GM23338 (cell line): ENCODE data around the gene NDC1. TPM values are rescaled to one million over a fixed set of nuclear protein-coding genes. Genes with fewer than 3 reads are reported as not detected.

Experiments used
- ATAC-seq: fragments of 200-7000 bp; cut with Tn5 transposase; 3 replicates; pipeline ENCODE4 v1.9.1; 2020
- DNase-seq: peaks from one replicate; pipeline ENCODE4 v3.0.0-alpha.2; 2015; ENCODE audit warnings: low spot score
- H2AFZ ChIP-seq: fragments of 200-600 bp; sonication (generic); 2 replicates; pipeline ENCODE4 v1.8.0; 2016; ENCODE audit warnings: antibody characterized with exemption, mild to moderate bottlenecking, moderate library complexity
- H3F3A ChIP-seq: fragments of 200-600 bp; sonication (generic); replicated peaks from 2 replicates; pipeline ENCODE4 v1.8.0; 2017; ENCODE audit warnings: antibody characterized with exemption, mixed run types, low read depth
- H3K27ac ChIP-seq: fragments of 200-600 bp; sonication (generic); 2 replicates; pipeline ENCODE4 v1.6.1; 2016; ENCODE audit warnings: low read depth
- H3K27me3 ChIP-seq: fragments of 200-600 bp; sonication (generic); 2 replicates; pipeline ENCODE4 v1.8.0; 2016; ENCODE audit warnings: mild to moderate bottlenecking, mixed run types, moderate library complexity; ENCODE audit not compliant: insufficient read depth
- H3K36me3 ChIP-seq: fragments of 200-600 bp; sonication (generic); 2 replicates; pipeline ENCODE4 v1.8.0; 2016; ENCODE audit warnings: mild to moderate bottlenecking; ENCODE audit not compliant: insufficient read depth
- H3K4me1 ChIP-seq: fragments of 200-600 bp; sonication (generic); 2 replicates; pipeline ENCODE4 v1.8.0; 2016; ENCODE audit warnings: mild to moderate bottlenecking, moderate library complexity; ENCODE audit not compliant: insufficient read depth
- H3K4me2 ChIP-seq: fragments of 200-600 bp; sonication (generic); 2 replicates; pipeline ENCODE4 v1.7.1; 2017; ENCODE audit warnings: mixed run types
- H3K4me3 ChIP-seq: fragments of 200-600 bp; sonication (generic); 2 replicates; pipeline ENCODE4 v1.6.1; 2016; ENCODE audit warnings: mixed run types
- H3K79me2 ChIP-seq: fragments of 200-600 bp; sonication (generic); replicated peaks from 2 replicates; pipeline ENCODE4 v1.8.0; 2017; ENCODE audit warnings: mild to moderate bottlenecking; ENCODE audit not compliant: insufficient read depth
- H3K9me2 ChIP-seq: fragments of 200-600 bp; sonication (generic); 2 replicates; pipeline ENCODE4 v1.8.0; 2017; ENCODE audit not compliant: insufficient read depth
- H4K20me1 ChIP-seq: fragments of 200-600 bp; sonication (generic); replicated peaks from 2 replicates; pipeline ENCODE4 v1.8.0; 2017; ENCODE audit warnings: mild to moderate bottlenecking; ENCODE audit not compliant: insufficient read depth
- H3K27ac Mint-ChIP-seq: 2 replicates; pipeline ENCODE4 v1.8.0; 2020; ENCODE audit warnings: inconsistent platforms, mild to moderate bottlenecking, moderate library complexity, mixed read lengths
- H3K27me3 Mint-ChIP-seq: 3 replicates; pipeline ENCODE4 v1.8.0; 2022; ENCODE audit warnings: low read depth, mild to moderate bottlenecking, moderate library complexity, mixed read lengths, inconsistent platforms; ENCODE audit not compliant: insufficient read depth, poor library complexity
- H3K36me3 Mint-ChIP-seq: 3 replicates; pipeline ENCODE4 v1.8.0; 2021; ENCODE audit warnings: low read depth, mild to moderate bottlenecking, inconsistent platforms, moderate library complexity, mixed read lengths
- H3K4me1 Mint-ChIP-seq: 3 replicates; pipeline ENCODE4 v1.8.0; 2020; ENCODE audit warnings: mild to moderate bottlenecking, inconsistent platforms, mixed read lengths
- H3K4me3 Mint-ChIP-seq: 3 replicates; pipeline ENCODE4 v1.8.0; 2021; ENCODE audit warnings: moderate library complexity, mild to moderate bottlenecking, inconsistent platforms, mixed read lengths
- H3K9me3 Mint-ChIP-seq: 3 replicates; pipeline ENCODE4 v1.8.0; 2020; ENCODE audit warnings: moderate library complexity, mild to moderate bottlenecking, inconsistent platforms, mixed read lengths
- EZH2 ChIP-seq: fragments of 200-600 bp; sonication (generic); IDR thresholded peaks from one replicate; pipeline ENCODE4 v1.8.0; 2017; ENCODE audit warnings: antibody characterized with exemption, mild to moderate bottlenecking, low read depth; ENCODE audit not compliant: unreplicated experiment
- EZH2phosphoT487 ChIP-seq: fragments of 200-600 bp; sonication (generic); IDR thresholded peaks from one replicate; pipeline ENCODE4 v1.8.1; 2018; ENCODE audit warnings: antibody characterized with exemption; ENCODE audit not compliant: unreplicated experiment
- POLR2AphosphoS5 ChIP-seq: IDR thresholded peaks from 2 replicates; pipeline ENCODE4 v1.6.1; 2016; ENCODE audit warnings: antibody characterized with exemption, low read depth
- STAT1 ChIP-seq: IDR thresholded peaks from one replicate; pipeline ENCODE4 v1.6.1; 2016; ENCODE audit warnings: antibody characterized with exemption; ENCODE audit not compliant: unreplicated experiment
- polyA plus RNA-seq: library from polyadenylated mRNA; unstranded; fragments of >200 nt; fragmentation: Nextera tagmentation; extraction: Ambion mirVana; gene quantifications from 2 replicates; pipeline ENCODE4 v1.2.1, GENCODE V29; 2016
- total RNA-seq: library from RNA; depleted of rRNA; stranded (reverse); fragments of >200 nt; shearing (Covaris generic); gene quantifications from 2 replicates; pipeline ENCODE4 v1.2.3, GENCODE V29; 2014
- TF ChIP-seq, protein P1 (sequence below): IDR thresholded peaks from 2 replicates; pipeline ENCODE4 v1.6.1; 2016; ENCODE audit warnings: antibody characterized with exemption

The NDC1 gene
- total and polyA plus RNA-seq, 2 experiments from 2014 or later, result 19.8 to 100 TPM

DNA sequence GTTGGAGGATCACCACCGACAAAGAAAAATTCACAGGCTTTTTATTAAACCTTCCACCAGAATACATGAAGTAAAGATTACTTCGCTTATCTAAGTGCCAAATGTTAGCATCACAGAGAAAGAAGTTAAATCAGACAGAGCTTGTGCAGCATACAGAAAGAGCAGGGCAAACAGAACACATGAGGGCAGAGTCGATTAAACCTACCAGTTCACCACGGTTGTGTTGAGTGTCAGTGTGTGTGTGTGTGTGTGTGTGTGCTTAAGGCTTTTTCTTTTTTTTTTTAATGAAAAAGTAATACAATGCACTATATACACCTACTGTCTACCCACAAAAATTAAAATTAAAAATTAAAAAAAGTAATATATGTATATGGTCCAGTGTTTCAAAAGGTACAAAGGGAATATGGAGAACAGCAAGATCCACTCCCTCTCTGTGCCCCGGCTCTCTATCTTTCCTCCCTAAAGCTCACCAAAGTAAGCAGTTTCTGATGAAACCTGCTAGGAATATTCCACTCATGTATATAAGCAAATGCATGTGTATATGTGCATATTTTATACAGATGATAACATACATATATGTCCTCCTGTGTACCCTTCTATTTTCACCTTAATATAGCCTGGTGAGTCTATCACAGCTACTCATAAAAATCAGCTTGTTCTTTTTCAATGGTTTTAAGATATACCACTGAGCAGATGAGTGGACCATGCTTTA, 33.8 kb upstream of the NDC1 start:
- ATAC-seq (no peak), DNase-seq (no peak)
- no peaks in the 10 kb centered on the region for H3K27me3 ChIP-seq
- no peaks in the 10 kb centered on the region for H3F3A ChIP-seq
- TF ChIP-seq EZH2phosphoT487 (no peak), STAT1 (no peak)
- no peak overlapping the region for H2AFZ ChIP-seq
- H3K4me1 ChIP-seq, result no peaks in the 10 kb centered on the region
- H3K4me3 Mint-ChIP-seq, result no peak overlapping the region
- no peak overlapping the region for H3K4me2 ChIP-seq
- H3K36me3 Mint-ChIP-seq, result peaks cover 18% of the 10 kb centered on the region; the same call in 2 of the 3 replicates
- no peaks in the 10 kb centered on the region for H3K9me3 Mint-ChIP-seq
- no peaks in the 10 kb centered on the region; the same call in 2 of the 3 replicates for H3K4me1 Mint-ChIP-seq
- H3K36me3 ChIP-seq, result peaks cover 8% of the 10 kb centered on the region
- no peak overlapping the region for H3K27ac Mint-ChIP-seq
- no peak overlapping the region for H3K4me3 ChIP-seq
- H3K27ac ChIP-seq, result no peak overlapping the region
- H3K27me3 Mint-ChIP-seq, result peaks cover 3% of the 10 kb centered on the region
- no peaks in the 10 kb centered on the region; the same call in none of the 2 replicates for H4K20me1 ChIP-seq
- no peaks in the 10 kb centered on the region for H3K9me2 ChIP-seq
- H3K79me2 ChIP-seq, result no peaks in the 10 kb centered on the region

GRCh38 chr1:53871221-53871620, 33.1 kb upstream of the NDC1 start:
- no peak for DNase-seq

GRCh38 chr1:53869454-53870117, 31.5 kb upstream of the NDC1 start:
- no peaks in the 10 kb centered on the region for H3K79me2 ChIP-seq
- H3K27me3 ChIP-seq, result no peaks in the 10 kb centered on the region
- TF ChIP-seq, protein P1, sequence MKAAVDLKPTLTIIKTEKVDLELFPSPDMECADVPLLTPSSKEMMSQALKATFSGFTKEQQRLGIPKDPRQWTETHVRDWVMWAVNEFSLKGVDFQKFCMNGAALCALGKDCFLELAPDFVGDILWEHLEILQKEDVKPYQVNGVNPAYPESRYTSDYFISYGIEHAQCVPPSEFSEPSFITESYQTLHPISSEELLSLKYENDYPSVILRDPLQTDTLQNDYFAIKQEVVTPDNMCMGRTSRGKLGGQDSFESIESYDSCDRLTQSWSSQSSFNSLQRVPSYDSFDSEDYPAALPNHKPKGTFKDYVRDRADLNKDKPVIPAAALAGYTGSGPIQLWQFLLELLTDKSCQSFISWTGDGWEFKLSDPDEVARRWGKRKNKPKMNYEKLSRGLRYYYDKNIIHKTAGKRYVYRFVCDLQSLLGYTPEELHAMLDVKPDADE, result no peak
- Mint-ChIP-seq H3K4me3 (no peak overlapping the region), H3K36me3 (peaks cover 11% of the 10 kb centered on the region; the same call in 2 of the 3 replicates), H3K27me3 (peaks cover 3% of the 10 kb centered on the region), H3K9me3 (no peaks in the 10 kb centered on the region), H3K27ac (no peak overlapping the region), H3K4me1 (no peaks in the 10 kb centered on the region)
- no peak overlapping the region for H3K4me2 ChIP-seq
- no peaks in the 10 kb centered on the region for H3K4me1 ChIP-seq
- no peak overlapping the region for H2AFZ ChIP-seq
- no peaks in the 10 kb centered on the region; the same call in none of the 2 replicates for H4K20me1 ChIP-seq
- H3K4me3 ChIP-seq, result no peak overlapping the region
- no peak for DNase-seq
- peaks cover 8% of the 10 kb centered on the region for H3K36me3 ChIP-seq
- no peak overlapping the region for H3K27ac ChIP-seq
- ATAC-seq, result no peak
- H3F3A ChIP-seq, result no peaks in the 10 kb centered on the region
- no peaks in the 10 kb centered on the region for H3K9me2 ChIP-seq

More at GRCh38 chr1:53871221-53871620, 33.1 kb upstream of the NDC1 start:
- no peaks in the 10 kb centered on the region for H3K27me3 ChIP-seq
- Mint-ChIP-seq H3K4me3 (no peak overlapping the region), H3K9me3 (no peaks in the 10 kb centered on the region), H3K36me3 (peaks cover 16% of the 10 kb centered on the region; the same call in 2 of the 3 replicates), H3K27me3 (peaks cover 3% of the 10 kb centered on the region), H3K27ac (no peak overlapping the region), H3K4me1 (no peaks in the 10 kb centered on the region; the same call in 2 of the 3 replicates)
- no peak overlapping the region for H3K27ac ChIP-seq
- H3F3A ChIP-seq, result no peaks in the 10 kb centered on the region
- ATAC-seq, result no peak
- no peaks in the 10 kb centered on the region for H3K4me1 ChIP-seq
- no peak overlapping the region for H3K4me2 ChIP-seq
- H3K36me3 ChIP-seq, result peaks cover 8% of the 10 kb centered on the region
- no peak overlapping the region for H2AFZ ChIP-seq
- no peaks in the 10 kb centered on the region for H3K9me2 ChIP-seq
- no peaks in the 10 kb centered on the region; the same call in none of the 2 replicates for H4K20me1 ChIP-seq
- H3K4me3 ChIP-seq, result no peak overlapping the region
- no peak for TF ChIP-seq POLR2AphosphoS5
- no peak for TF ChIP-seq EZH2
- no peaks in the 10 kb centered on the region for H3K79me2 ChIP-seq
